B cell (primary cell): Measurements from ENCODE around the gene GAL3ST2.

ENCODE experiments used
- CTCF ChIP-seq: fragments of 200-600 bp; IDR thresholded peaks from one replicate; pipeline ENCODE4 v1.8.0; 2022; ENCODE audit warnings: antibody characterized with exemption, mild to moderate bottlenecking
- EZH2 ChIP-seq: IDR thresholded peaks from 2 replicates; pipeline ENCODE4 v1.6.1; 2012; ENCODE audit warnings: borderline replicate concordance, low read depth, mild to moderate bottlenecking, moderate library complexity, low read length; ENCODE audit not compliant: insufficient read depth, poor library complexity, severe bottlenecking

GRCh38 chr2:241738040-241738686 lies 38.5 kb upstream of the GAL3ST2 start:
- TF ChIP-seq CTCF (no peak), EZH2 (no peak)
